SIG-M5 (cell line): ENCODE data around the gene HS3ST1.
"Not testable (repeated sequence)": the region's sequence is repeated elsewhere in the genome, so short reads cannot be mapped to it uniquely, and the experiment has no call there.

Experiments
- DNase-seq: peaks from one replicate; lab custom pipeline; 2025; lab: John Stamatoyannopoulos, UW

HS3ST1 gene

DNA sequence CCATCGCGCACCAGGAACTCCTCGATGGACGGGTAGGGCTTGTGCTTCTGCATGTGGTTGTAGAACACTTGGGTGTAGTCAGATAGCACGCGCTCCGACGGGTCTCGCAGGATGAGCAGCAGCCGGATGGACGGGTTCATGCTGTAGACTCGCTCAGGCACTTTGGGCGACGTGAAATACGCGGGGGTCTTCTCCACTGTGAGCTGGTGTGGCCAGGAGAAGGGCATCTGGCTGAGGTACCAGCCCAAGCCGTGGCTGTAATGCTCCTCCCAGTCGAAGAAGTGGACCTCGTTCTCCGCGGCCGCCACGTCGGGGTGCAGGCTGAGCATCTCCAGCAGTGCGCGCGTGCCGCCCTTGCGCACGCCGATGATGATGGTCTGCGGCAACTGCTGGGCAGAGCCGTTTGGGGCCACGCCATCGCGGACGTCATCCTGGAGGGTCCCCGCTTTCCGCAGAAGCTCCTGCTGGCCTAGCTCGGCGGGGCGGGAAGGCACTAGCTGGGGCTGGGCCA, 29.2 kb downstream of the HS3ST1 start:
- DNase-seq, result no peak

GRCh38 chr4:11397819-11398610, 30.7 kb downstream of the HS3ST1 start:
- DNase-seq, result no peak

DNA sequence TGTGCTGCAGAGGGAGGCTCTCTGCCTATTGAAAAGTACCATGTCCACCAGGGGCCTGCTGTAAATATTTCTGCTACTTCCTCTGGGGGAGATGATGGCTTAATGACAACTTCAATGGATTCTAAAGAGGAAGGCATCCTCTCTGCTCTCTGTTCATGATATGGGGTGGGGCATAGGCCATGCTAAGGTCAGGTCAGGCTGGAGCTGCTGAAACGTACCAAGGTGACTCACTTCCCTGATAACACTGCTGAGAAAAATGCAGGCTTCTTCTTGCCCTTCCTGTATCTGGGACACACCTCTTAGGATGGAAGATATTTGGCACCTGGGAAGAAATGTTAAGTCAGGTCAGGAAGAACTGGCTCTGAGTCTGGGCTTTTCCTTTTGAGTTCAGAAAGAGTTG, 31.5 kb downstream of the HS3ST1 start:
- no peak for DNase-seq

DNA sequence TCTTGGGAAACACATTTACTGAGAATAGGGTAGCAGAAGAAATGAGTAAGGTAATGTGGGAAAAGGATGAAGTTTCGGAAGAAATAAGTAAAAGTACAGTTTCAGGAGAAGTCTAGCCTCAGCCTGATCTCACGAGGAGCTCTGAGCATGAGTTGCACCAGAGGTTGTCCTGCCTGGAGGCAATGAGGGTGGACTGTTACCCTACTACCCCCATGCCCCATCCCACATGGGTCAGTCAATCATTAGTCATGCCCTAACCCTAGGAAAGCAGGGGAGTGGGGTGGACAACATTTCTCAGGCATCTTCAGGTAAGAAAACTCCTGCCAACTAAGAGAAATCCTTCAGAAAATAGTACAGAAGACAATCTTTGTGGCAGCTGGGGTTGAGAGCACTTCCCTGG, 35.1 kb downstream of the HS3ST1 start:
- DNase-seq, result no peak

DNA sequence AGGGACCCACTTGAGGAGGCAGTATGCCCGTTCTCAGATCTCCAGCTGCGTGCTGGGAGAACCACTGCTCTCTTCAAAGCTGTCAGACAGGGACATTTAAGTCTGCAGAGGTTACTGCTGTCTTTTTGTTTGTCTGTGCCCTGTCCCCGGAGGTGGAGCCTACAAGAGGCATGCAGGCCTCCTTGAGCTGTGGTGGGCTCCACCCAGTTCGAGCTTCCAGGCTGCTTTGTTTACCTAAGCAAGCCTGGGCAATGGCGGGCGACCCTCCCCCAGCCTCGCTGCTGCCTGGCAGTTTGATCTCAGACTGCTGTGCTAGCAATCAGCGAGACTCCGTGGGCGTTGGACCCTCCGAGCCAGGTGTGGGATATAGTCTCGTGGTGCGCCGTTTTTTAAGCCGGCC, 44.6 kb downstream of the HS3ST1 start:
- DNase-seq, result not testable (repeated sequence)

DNA sequence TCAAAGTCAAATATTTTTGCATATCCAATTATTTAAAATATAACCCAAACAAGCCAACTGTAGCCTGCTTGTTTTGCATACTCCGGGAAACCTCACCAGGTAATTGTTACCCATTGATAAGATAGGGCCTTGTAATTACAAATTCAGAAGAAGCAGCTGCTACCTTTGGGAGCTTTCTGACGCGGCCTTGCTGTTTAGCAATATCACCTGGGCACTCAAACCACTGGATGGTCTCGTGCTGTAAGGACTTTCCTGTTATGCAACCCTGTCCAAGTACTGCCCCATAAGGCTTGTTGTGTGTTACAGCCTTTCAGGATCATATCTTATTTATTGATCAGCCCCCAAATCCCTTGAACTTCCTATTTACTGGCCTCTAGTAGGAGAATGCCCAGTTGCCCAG, 52.1 kb downstream of the HS3ST1 start:
- no peak for DNase-seq

DNA sequence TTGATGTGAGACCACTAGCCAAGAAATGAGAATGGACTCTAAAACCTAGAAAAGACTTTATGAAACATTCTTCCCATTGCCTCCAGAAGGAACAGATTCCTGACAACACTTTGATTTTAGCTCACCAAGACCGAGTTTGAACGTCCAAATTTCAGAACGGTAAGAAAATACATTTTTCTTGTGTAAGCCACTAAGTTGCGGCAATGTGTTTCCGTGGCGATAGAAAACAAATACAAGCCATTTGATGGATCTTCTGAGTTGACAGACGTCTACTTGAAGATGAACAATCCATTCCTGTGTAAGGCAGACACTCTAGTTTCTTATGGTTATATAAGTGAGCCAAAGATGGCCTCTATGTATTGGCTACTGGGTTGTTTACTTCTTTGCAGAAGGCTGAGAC, 52.5 kb downstream of the HS3ST1 start:
- DNase-seq, result no peak

GRCh38 chr4:11368701-11369115, 60.0 kb downstream of the HS3ST1 start:
- DNase-seq, result no peak

GRCh38 chr4:11367371-11367770, 61.3 kb downstream of the HS3ST1 start:
- no peak for DNase-seq

- no peak for DNase-seq
Measured at GRCh38 chr4:11366859-11367258, 61.8 kb downstream of the HS3ST1 start.

- no peak for DNase-seq
Measured at GRCh38 chr4:11365039-11365438, 63.7 kb downstream of the HS3ST1 start.

- no peak for DNase-seq
Measured at GRCh38 chr4:11359591-11359990, 69.1 kb downstream of the HS3ST1 start.

DNA sequence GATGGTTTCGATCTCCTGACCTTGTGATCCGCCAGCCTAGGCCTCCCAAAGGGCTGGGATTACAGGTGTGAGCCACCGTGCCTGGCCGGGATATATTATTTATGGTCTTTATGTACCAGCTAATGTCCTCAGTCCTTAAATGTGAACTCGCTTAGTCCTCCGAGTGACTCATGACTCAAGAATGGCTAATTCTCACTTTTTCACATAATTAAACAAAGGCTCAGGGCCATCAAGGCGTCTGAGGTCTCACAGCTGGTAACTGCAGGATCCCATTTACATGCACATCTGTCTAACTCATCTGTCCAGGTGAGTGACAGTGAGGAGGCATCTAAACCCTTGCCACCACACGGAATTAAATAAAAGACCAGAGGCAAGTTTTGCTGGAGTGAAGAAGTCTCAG, 73.5 kb downstream of the HS3ST1 start:
- no peak for DNase-seq

- DNase-seq, result no peak
Measured at GRCh38 chr4:11354531-11354930, 74.2 kb downstream of the HS3ST1 start.

GRCh38 chr4:11348449-11349088, 80.1 kb downstream of the HS3ST1 start:
- DNase-seq, result no peak

DNA sequence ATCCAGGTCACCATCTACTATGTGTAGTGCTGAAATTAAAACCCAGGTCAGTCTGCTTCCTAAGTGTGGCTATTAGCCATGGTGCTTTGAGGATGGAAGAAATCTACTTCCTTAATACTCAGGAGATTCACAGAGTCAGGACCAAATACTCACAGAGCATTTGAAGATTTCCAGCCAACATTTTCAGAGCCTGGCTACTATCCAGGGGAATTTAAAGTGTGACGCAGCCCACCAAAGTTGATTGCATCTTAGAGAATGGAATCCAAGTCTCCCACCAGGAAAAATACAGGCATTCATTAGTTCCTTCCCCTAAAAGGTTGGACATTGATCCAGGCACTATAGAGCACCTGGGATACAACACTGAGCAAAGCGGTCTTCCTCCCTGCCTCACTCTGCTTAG, 83.8 kb downstream of the HS3ST1 start:
- no peak for DNase-seq

DNA sequence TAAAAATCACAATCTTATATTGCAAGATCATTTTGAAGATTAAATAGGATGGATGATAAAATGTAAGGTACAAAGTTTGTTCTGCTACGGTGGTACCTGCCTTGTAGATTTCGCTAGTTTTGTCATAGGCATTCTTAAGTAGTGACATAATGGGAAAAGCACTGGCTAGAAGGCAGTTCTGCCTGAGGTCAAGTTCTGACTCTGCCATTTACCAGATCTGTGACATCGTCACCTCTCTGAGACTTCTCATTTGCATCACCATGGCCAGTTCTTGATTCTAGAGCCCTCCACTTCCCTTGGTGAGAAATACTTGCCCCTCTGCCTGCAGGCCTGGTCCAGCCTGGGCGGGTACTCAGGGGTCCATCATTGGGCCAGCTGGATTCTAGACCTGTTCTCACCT, 85.2 kb downstream of the HS3ST1 start:
- no peak for DNase-seq
